Activated naive CD4-positive, alpha-beta T cell treated with anti-CD3 and anti-CD28 coated beads, Interleukin-2, amount 50 U/mL, for 24 hours (primary cell): ENCODE results near the gene MBD6.

ENCODE experiments used
- H3K27ac Mint-ChIP-seq: one replicate; pipeline ENCODE4 v1.8.0; 2021; ENCODE audit warnings: mild to moderate bottlenecking, mixed read lengths
- H3K27me3 Mint-ChIP-seq: one replicate; pipeline ENCODE4 v1.8.0; 2021; ENCODE audit warnings: mixed read lengths
- H3K36me3 Mint-ChIP-seq: one replicate; pipeline ENCODE4 v1.8.0; 2021; ENCODE audit warnings: mixed read lengths
- H3K4me1 Mint-ChIP-seq: one replicate; pipeline ENCODE4 v1.8.0; 2021; ENCODE audit warnings: mixed read lengths
- H3K4me3 Mint-ChIP-seq: one replicate; pipeline ENCODE4 v1.8.0; 2021; ENCODE audit warnings: mild to moderate bottlenecking, mixed read lengths
- H3K9me3 Mint-ChIP-seq: one replicate; pipeline ENCODE4 v1.8.0; 2021; ENCODE audit warnings: mixed read lengths

MBD6 gene

DNA sequence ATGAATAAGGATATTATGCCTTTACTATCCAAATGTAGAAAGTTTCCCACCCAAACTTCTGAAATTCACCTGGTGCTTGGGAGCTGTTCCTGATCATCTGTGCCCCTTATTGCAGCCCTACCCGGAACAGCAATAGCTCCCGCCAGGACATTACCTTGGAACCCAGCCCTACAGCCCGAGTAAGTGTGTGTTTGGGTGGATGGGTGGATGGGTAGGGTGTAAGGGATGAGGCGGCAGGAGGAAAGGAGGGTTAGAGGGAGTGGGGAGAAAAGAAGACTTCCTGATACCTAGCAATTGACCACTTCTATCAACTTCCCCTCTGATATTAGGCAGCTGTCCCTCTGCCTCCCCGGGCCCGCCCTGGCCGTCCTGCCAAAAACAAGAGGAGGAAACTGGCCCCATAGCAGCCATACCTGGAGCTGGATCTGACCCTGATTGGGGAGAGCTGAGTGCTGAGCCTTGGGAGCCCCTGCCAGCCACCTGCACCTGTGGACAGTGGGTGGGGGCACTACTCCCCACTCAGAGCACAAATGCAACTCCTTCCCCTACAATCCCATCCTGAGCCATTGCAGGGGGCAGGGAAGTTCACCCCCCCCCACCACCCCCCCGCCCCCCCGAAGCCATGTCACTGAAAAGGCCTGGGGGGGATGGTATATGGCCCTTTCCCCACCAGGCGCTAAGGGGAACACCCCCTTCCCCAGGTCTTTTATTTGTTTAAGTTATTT, 6.4 kb downstream of the MBD6 start:
- H3K9me3 Mint-ChIP-seq: no peaks in the 10 kb centered on the region
- H3K27me3 Mint-ChIP-seq: no peaks in the 10 kb centered on the region
- no peak overlapping the region for H3K4me3 Mint-ChIP-seq
- H3K4me1 Mint-ChIP-seq: peaks cover 13% of the 10 kb centered on the region
- H3K36me3 Mint-ChIP-seq: peaks cover 2% of the 10 kb centered on the region
- no peak overlapping the region for H3K27ac Mint-ChIP-seq

- H3K36me3 Mint-ChIP-seq: peaks cover 2% of the 10 kb centered on the region
- H3K4me1 Mint-ChIP-seq: peaks cover 4% of the 10 kb centered on the region
- no peaks in the 10 kb centered on the region for H3K9me3 Mint-ChIP-seq
- H3K27me3 Mint-ChIP-seq: no peaks in the 10 kb centered on the region
- no peak overlapping the region for H3K4me3 Mint-ChIP-seq
- no peak overlapping the region for H3K27ac Mint-ChIP-seq
Measured at GRCh38 chr12:57529831-57530230, 7.2 kb downstream of the MBD6 start.

DNA sequence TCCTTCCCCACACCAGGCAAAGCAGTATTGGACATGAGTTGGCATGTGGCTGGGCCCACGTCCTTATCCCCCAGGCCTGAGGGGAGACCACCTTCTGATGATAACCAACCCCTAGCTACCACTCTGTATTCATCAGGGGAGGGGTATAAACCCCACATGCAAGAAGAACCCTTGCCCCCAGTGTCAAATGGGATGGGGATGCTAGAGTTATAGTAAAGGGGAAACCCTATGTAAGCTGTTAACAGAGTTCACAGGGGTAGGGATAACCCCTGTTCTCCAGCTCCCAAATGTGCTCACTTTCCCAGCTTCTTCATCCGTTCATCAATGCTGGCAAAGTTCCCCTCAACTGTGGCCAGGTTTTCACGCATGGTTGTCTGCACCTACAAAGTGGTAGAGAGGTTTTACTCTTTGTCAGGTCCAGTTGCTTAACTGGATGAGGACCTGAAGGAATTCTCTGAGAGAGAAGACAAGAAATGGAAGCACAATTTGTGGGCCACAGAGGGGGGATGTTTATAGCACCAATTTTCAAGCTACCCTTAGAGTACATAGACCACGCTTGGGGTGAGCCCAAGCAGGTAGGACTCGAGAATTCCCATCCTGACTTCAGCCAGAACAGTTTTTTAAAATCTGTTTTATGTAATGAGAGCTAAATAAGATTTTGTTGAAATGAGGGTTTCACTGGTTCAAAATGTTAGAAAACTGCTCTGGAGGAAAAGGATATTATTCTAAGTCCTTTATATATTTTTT, 7.9 kb downstream of the MBD6 start:
- H3K27ac Mint-ChIP-seq: peak overlapping the region; percentile 35
- no peaks in the 10 kb centered on the region for H3K9me3 Mint-ChIP-seq
- peaks cover 2% of the 10 kb centered on the region for H3K36me3 Mint-ChIP-seq
- no peaks in the 10 kb centered on the region for H3K27me3 Mint-ChIP-seq
- H3K4me1 Mint-ChIP-seq: no peaks in the 10 kb centered on the region
- H3K4me3 Mint-ChIP-seq: no peak overlapping the region

DNA sequence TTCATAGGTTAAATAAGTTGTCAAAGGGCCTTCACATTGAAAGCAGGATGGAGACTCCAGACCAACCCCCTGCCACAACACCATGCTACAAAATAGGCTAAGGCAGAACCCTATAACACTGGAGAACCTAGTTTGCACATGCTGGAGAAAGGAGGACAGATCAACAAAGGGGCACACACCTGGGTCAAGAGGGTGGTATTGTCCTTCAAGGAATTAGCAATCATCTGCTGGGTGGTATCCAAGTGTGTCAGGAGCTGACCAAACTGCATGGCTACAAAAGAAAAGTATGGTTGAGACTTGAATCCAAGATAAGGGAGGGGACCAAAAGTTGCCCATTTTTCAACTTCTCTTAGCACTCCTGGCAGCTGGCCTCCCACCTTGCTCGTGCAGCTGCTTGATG, 9.2 kb downstream of the MBD6 start:
- Mint-ChIP-seq H3K27me3 (no peaks in the 10 kb centered on the region), H3K36me3 (peaks cover 2% of the 10 kb centered on the region), H3K27ac (no peak overlapping the region), H3K4me1 (no peaks in the 10 kb centered on the region), H3K4me3 (no peak overlapping the region), H3K9me3 (no peaks in the 10 kb centered on the region)

GRCh38 chr12:57533108-57533507, 10.5 kb downstream of the MBD6 start:
- no peaks in the 10 kb centered on the region for H3K9me3 Mint-ChIP-seq
- H3K27ac Mint-ChIP-seq: no peak overlapping the region

GRCh38 chr12:57534250-57534649, 11.6 kb downstream of the MBD6 start:
- peaks cover 2% of the 10 kb centered on the region for H3K36me3 Mint-ChIP-seq
- no peak overlapping the region for H3K4me3 Mint-ChIP-seq
- H3K27ac Mint-ChIP-seq: no peak overlapping the region
- H3K4me1 Mint-ChIP-seq: peaks cover 7% of the 10 kb centered on the region
- H3K9me3 Mint-ChIP-seq: no peaks in the 10 kb centered on the region
- no peaks in the 10 kb centered on the region for H3K27me3 Mint-ChIP-seq

More at GRCh38 chr12:57533108-57533507, 10.5 kb downstream of the MBD6 start:
- Mint-ChIP-seq H3K4me3 (no peak overlapping the region), H3K27me3 (no peaks in the 10 kb centered on the region), H3K4me1 (no peaks in the 10 kb centered on the region), H3K36me3 (peaks cover 4% of the 10 kb centered on the region)

DNA sequence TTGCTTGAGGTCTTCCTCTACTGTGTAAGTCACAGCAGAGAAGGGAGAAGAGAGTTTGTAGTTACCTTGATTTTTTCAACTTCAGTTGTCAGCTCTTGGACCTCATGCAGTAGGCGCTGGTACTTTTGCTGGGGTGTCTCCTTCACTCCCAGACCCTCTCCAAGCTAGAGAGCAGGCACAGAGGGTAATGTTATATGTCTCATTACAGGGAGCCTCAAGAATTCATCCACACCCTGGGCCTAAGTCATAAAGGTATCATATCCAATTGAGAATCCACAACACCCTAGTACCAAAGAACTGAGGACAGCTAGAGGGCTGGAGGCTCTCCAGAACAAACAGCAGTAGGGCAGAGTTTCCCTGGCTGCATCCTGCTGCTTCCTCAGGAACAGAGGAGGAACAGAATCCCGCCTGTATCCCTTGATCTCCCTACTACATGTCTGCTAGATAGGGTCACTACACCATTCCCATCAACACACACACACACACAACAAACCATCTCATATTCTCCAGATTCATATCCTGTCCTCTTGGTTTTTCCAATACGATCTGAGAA, 12.4 kb downstream of the MBD6 start:
- H3K9me3 Mint-ChIP-seq: no peaks in the 10 kb centered on the region
- no peak overlapping the region for H3K27ac Mint-ChIP-seq

DNA sequence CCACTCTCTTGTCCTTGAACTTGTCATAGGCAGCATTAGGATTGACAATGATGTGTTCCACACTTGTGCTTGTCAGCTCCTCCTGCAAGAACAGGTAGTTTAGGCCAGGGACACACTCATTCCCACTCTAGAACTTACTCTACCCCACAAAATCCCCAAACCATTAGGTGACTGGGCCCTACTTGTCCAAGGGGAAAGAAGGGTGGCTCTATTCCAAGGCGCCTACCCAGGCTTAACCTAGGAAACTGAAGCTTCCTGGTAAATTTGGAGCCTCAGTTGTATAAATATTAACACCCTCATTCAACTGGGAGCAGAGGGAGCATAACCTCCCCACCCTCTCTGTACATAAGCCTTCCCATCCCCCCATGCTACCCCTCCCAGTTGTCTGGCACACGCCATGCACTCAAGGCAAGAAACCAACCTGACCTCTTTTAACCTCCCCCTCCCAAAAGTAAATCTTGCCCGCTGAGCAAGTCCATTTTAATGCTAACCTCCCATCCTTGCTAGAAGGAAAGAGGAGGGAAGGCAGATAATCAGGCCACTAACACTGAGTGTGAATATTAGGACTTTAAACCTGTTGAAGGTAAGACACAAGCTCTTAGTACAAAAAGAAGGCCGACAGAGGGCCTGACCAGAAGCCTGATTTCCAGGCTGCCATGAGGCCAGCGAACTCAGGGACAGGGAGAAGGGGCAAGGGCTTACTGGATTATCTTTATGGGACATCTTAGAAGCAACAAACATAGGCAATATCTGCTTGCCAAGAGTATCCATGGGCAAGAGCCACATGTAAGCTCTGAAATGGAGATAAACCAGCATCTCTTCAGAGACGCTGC, 13.4 kb downstream of the MBD6 start:
- Mint-ChIP-seq H3K9me3 (no peaks in the 10 kb centered on the region), H3K36me3 (peaks cover 4% of the 10 kb centered on the region), H3K4me1 (peaks cover 7% of the 10 kb centered on the region), H3K27ac (peak overlapping the region; percentile 56), H3K4me3 (no peak overlapping the region), H3K27me3 (no peaks in the 10 kb centered on the region)

More for the DNA sequence above, 12.4 kb downstream of the MBD6 start:
- Mint-ChIP-seq H3K4me3 (no peak overlapping the region), H3K36me3 (peaks cover 2% of the 10 kb centered on the region), H3K27me3 (no peaks in the 10 kb centered on the region), H3K4me1 (peaks cover 7% of the 10 kb centered on the region)

DNA sequence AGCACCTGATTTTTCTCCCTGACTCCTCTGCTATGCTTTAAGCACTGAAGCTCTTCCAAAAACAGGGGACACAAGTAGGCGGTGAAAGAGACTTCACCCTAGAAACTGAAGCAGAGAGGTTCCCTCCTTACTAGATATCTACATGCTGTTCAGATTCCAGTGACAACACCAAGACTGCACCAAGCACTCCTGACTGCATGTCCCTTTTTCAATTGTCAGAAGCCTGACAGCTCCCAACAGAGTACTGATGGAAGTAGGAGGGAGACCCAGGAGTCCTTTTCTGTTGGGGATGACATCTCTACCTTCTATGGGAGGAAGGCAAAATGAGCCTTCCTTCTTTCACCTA, 13.9 kb downstream of the MBD6 start:
- H3K27ac Mint-ChIP-seq: no peak overlapping the region
- H3K36me3 Mint-ChIP-seq: peaks cover 4% of the 10 kb centered on the region
- no peaks in the 10 kb centered on the region for H3K9me3 Mint-ChIP-seq
- H3K4me1 Mint-ChIP-seq: peaks cover 7% of the 10 kb centered on the region
- H3K27me3 Mint-ChIP-seq: no peaks in the 10 kb centered on the region
- H3K4me3 Mint-ChIP-seq: no peak overlapping the region

GRCh38 chr12:57539134-57539768, 16.6 kb downstream of the MBD6 start:
- no peak overlapping the region for H3K4me3 Mint-ChIP-seq
- H3K9me3 Mint-ChIP-seq: no peaks in the 10 kb centered on the region
- peaks cover 4% of the 10 kb centered on the region for H3K36me3 Mint-ChIP-seq
- H3K4me1 Mint-ChIP-seq: peaks cover 15% of the 10 kb centered on the region
- H3K27me3 Mint-ChIP-seq: no peaks in the 10 kb centered on the region
- peak overlapping the region; percentile 48 for H3K27ac Mint-ChIP-seq

DNA sequence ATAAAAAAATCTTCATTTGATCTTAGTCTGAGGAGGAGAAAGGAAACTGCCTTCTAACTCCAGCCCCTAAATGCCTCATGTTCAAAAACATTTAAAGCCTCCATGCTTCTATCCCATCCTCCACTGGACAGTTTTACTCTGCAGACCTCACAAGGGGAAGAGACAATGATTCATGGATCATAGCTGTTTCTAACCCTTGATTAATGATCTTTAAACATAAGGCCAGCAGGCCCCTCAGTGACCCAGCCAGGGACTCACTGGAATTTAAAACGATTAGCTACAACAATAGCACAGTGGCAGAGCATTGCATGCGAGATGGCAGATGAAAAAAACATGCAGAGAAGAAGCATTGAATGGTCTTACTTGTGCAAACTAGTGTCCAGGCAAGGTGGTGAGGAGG, 18.4 kb downstream of the MBD6 start:
- peaks cover 29% of the 10 kb centered on the region for H3K4me1 Mint-ChIP-seq
- H3K36me3 Mint-ChIP-seq: peaks cover 4% of the 10 kb centered on the region
- H3K27me3 Mint-ChIP-seq: no peaks in the 10 kb centered on the region
- H3K9me3 Mint-ChIP-seq: no peaks in the 10 kb centered on the region
- no peak overlapping the region for H3K27ac Mint-ChIP-seq
- H3K4me3 Mint-ChIP-seq: no peak overlapping the region

- Mint-ChIP-seq H3K4me3 (no peak overlapping the region), H3K27ac (no peak overlapping the region), H3K4me1 (peaks cover 33% of the 10 kb centered on the region), H3K36me3 (peaks cover 4% of the 10 kb centered on the region), H3K27me3 (no peaks in the 10 kb centered on the region), H3K9me3 (no peaks in the 10 kb centered on the region)
Measured at GRCh38 chr12:57541717-57542116, 19.1 kb downstream of the MBD6 start.

DNA sequence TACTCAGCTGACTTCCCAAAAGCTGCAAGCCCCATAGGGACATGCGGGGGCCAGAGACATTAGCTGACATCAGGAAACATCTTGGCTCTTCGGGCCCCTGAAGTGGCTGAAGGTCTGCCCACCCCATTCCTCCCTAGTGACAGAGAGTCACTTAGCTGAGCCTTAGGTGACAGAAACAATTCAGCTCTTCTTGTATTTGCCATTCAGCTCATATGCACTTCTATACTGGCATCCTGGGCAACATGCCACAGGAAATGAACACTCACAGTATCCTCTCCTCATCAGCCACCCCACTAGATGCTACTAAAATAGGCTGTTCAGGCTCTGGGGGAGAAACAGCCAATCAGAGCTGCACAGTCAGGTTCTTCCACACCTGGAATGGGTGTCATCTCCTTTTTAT, 21.0 kb downstream of the MBD6 start:
- no peaks in the 10 kb centered on the region for H3K9me3 Mint-ChIP-seq
- no peak overlapping the region for H3K4me3 Mint-ChIP-seq
- H3K27me3 Mint-ChIP-seq: no peaks in the 10 kb centered on the region
- H3K4me1 Mint-ChIP-seq: peaks cover 41% of the 10 kb centered on the region
- H3K36me3 Mint-ChIP-seq: peaks cover 2% of the 10 kb centered on the region
- no peak overlapping the region for H3K27ac Mint-ChIP-seq

DNA sequence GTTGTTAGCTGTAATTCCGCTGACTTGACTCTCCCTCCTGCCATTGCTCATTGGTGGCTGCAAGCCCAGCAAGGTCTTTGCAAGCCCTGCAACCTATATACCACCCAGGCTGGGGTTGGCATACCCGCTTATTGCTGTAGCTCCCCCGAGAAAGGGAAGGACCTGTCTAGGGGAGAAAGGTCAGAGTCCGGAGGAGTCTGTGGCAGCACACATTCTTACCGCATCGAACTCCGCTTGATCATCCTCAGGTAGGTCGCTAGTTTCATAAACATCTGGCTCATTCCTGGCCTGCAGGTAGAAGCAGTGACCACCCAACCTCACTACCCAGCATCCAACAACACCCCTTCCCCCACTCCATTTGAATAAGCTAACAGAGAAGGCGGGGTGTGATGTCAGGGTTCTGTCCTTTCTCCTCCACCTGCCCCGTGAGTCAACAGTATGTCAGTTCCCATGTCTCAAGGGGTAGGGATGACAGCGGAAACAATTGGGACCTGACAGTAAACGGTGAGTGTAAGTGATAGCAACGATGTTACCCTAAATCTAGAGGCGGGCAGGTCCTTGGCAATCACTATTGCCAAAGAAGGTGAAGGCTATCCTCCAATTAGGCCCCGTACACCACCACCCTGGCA, 23.3 kb downstream of the MBD6 start:
- Mint-ChIP-seq H3K36me3 (no peaks in the 10 kb centered on the region), H3K27me3 (peaks cover 2% of the 10 kb centered on the region), H3K27ac (peak overlapping the region; percentile 94), H3K4me3 (peak overlapping the region; percentile 98), H3K9me3 (no peaks in the 10 kb centered on the region), H3K4me1 (peaks cover 47% of the 10 kb centered on the region)
